HG03097 (cell line): ENCODE measurements around the gene ZBTB46.

Experiments
- ATAC-seq: cut with Tn5 transposase; IDR thresholded peaks from one replicate; pipeline ENCODE4 v1.9.1; 2021; ENCODE audit not compliant: unreplicated experiment, low FRiP score

ZBTB46 gene

GRCh38 chr20:63842258-63842657 is 11.2 kb upstream of the ZBTB46 start:
- no peak for ATAC-seq

DNA sequence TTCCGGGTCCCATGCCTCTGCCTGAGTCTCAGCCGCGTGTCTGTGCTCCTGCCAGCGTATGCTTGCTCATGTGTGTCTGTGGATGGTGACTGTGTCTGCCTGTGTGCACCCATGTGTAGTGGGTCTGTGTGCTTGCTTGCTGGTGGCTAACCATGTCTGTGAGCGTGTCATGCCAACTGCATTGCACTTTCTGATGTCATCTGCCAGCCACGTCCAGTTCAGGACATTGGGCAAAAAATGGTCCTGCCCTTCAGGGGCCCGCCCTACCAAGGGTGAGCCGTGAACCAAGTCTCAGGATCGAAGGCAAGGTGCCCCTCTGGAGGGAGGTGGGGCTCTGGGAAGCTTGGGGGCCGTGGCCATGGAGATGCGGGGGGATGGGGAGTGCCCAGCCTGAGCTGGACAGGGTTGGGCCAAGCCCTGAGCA is 9.4 kb upstream of the ZBTB46 start:
- no peak for ATAC-seq

DNA sequence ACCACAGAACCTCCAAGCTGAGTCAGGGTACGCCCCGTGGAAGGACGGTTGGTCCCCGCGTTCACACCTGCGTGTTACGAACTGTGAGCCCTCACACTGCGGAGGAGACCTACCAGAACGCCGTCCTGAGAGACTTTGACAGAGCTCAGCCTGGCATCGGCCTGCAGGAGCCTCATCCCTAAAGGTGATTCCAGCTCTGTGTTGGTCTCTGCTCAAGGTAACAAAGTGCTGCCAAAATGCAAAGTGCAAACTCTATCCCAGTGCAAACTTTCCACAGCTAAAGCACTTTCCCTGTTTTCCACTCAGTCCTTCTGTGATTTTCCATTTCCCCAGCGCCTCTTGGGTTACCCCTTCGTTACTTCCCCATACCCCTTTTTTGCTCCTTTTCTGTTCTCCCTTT is 8.6 kb upstream of the ZBTB46 start:
- ATAC-seq, result no peak

DNA sequence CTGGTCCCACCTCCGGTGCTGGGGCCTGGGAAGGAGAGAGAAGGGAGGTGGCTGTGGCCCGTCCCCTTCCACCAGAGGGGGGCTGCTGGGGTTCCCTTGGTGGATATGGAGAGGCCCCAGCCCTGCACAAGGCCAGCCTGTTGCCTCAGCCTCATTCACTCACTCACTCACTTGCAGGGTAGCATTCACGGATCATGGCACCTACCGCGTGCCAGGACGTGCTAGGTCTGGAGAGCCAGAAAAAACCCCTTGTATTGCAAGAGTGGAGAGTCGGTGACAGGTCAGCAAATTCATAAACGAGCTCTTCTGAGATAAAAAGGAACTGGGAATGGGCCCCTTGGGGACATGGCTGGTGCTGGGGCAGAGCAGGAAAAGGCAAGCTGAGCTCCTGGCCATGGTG is 6.4 kb upstream of the ZBTB46 start:
- no peak for ATAC-seq

- no peak for ATAC-seq
Observed at GRCh38 chr20:63836458-63837344, 5.6 kb upstream of the ZBTB46 start.

DNA sequence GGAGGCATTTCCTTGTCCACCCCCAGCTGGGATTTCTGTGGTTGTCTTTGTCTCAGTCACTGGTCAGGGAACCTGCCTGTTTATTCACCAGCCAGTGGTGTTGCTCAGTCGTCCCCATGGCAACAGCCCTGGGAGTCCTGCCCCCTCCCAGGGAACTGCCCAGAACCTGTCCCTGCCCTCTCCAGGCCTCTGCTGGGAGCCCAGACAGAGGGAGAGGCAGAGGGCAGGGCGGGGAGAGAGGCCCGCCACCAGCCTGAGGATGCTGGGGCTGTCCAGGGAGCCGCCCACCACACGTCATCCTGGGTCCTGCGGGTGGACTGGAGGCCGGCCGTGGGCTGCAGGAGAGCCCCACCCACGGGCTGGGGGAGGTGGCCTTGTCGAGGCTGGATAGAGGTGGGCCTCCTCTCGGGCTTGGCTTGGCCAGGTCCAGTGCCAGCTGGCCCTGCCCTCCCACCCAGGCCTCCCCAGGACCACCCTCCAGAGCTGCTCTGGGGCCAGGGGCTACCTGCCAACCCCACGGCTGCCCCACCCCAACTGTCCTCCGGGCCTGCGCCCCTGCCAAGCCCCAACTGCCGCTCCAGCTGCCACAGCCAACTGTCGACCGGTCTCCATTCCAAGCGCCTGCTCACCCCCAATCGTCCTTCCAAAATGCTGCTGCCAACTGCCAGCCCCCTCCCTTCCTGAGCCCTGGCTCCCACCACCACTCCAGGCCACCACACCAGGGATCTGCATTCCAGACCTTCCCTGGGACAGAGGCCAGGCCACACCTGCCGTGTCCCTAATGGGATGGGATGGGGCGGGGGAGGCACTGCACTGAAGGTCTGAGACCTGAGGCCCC is 4.2 kb upstream of the ZBTB46 start:
- no peak for ATAC-seq

DNA sequence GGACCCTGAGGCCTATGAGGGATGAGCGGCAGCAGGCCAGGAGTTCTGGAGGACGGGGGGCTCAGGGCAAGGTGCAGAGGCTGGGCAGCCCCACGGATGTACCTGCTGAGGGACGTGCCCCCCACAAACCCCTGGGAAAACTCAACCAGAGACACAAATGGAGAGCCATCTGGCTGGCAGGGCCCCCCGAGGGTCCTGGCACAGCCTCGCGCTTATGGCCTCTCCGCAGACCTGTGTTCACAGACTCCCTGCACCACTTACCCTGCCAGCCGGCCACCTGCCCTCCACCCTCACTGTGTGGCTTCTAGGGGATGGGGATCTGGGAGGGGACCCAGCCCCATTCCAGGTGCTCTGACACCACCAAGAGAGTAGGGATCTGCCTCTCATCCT is 3.4 kb upstream of the ZBTB46 start:
- no peak for ATAC-seq

DNA sequence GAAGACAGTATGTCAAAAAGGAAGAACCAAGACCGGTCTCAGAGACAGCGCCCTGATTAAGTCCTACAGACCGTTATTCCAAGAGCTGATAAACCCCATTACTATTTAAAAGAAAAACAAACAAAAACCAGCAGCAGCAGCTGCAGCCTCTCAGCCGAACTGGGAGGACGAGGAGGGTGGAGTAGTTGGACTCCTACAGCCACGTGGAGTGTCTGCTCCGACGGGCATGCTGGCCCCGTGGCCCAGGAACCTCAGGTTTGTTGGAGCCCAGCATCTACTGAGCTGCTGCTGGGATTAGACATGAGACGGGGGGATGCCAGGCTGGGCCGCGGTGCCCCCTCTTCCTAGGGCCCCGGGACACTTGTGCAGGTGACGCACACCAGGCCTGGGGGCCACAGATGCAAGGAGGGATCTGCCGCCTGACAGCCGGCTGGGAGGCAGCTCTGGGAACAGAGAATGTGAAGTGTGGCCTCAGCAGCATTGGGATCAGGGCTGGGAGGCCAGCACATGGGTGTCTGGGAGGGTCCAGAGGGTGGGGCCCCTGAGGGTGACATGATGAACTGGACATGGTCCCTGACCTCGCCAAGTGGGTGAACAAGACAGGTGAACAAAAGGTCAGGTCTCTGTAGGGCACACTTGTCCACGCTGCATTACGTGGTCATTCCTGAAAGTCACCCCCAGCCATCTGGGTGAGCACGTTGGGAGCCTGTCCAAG is 2.9 kb upstream of the ZBTB46 start:
- no peak for ATAC-seq

GRCh38 chr20:63831993-63832686 is 1.1 kb upstream of the ZBTB46 start:
- no peak for ATAC-seq

DNA sequence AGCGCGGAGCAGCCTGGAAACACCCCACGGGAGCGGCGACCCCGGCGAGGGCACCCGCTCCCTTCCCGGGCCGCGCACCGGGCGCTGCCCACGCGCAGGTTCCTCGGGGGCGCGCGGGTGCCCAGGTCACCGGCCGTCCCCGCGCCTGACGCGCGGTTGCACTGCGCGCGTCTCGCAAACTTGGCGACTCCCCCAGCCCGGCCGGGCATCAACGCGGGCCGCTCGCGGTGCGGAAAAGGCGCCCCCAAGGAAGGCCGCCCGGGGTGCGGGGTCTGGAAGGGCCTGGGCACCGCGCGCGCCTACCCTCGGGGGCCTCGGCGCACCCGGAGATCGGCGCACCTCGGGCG is 555 bp upstream of the ZBTB46 start:
- no peak for ATAC-seq

GRCh38 chr20:63829945-63830835 is 874 bp downstream of the ZBTB46 start:
- ATAC-seq, result no peak

DNA sequence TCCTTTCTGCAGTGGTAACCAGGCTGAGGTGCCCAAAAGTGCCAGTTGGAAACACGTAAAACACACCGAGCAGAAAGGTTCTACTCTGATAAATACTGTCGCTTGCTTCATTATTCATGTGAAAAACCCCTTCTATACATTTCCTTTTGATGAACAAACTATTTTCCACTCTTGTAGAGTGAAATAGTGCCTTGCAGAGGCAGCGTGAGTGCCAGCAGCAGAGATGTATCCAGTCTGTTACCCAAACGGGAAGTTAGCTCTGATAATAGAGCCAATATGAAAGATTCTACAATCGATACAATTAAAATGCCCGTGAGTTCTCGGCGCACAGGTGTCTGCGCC is 1.5 kb downstream of the ZBTB46 start:
- no peak for ATAC-seq

GRCh38 chr20:63828951-63829350 is 2.1 kb downstream of the ZBTB46 start:
- no peak for ATAC-seq

DNA sequence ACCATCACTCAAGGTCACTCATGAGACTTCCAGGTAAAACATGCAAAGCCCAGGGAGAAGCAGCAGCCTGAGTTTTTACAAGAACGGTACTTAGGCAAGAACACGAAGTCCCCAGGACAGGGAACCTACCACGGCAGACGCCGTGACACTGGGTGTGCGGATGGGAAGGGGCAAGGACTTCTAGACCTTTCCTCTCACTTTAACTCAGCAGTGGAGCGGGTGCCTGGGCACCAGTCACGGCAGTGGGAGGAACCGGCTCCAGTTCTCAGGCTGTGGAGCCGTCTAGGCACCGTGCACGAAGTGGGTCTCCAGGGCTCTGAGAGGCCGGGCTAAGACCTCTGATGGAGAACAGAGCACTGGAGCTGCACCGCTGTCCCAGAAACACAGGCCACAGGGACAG is 2.5 kb downstream of the ZBTB46 start:
- ATAC-seq, result no peak

DNA sequence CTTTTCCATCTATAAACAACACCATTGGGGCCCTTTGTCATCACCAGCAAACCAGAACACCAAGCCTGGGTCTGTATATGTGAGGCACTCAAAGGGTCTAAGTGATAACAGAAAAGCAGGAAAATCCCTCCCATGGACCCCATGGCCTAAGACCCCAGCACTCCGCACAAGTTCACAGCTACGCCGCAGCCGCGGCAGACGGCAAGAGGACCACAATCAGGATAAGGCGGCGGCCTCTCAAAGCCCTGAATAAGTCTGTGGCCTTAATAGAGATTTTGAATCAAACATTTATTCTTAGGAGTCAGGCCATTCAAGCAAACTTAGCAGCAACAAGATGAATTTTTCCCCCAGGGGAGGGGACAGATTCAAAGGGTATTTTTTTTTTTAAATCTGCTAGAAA is 2.9 kb downstream of the ZBTB46 start:
- ATAC-seq, result no peak

GRCh38 chr20:63826753-63827152 is 4.3 kb downstream of the ZBTB46 start:
- no peak for ATAC-seq

DNA sequence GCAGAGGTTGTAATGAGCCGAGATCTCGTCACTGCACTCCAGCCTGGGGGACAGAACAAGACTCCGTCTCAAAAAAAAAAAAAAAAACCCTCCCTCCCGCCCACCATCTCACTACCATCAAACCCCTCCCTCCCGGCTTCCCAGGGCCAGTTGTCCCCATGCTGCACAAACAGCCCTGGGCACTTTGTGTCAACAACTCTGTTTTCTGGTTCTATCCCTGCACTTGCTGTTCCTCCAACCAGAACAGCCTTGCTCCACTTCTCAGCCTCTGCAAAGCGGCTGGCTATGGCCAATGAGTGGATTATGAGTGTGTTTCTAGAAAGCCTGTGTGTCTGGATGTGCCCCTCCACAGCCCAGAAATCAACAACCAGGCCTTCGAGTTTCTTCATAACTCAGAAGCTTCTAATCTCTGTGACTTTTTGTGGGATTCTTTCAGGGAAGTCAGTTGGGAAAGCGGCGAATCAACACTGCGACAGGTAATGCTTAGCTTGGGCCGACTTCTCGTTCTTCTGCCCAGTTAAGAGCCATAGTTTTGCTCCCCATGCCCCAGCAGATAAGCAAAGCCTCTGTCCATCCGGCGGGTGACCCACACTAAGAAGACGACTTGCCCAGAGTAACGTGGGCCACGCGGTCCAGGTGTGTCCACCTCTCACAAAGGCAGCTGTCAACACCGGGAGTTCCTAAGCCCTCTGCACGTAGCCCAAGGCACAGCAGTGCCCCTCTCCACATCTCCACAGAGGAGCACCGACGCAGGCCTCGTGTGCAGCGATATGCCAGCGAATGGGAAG is 5.5 kb downstream of the ZBTB46 start:
- ATAC-seq, result no peak

DNA sequence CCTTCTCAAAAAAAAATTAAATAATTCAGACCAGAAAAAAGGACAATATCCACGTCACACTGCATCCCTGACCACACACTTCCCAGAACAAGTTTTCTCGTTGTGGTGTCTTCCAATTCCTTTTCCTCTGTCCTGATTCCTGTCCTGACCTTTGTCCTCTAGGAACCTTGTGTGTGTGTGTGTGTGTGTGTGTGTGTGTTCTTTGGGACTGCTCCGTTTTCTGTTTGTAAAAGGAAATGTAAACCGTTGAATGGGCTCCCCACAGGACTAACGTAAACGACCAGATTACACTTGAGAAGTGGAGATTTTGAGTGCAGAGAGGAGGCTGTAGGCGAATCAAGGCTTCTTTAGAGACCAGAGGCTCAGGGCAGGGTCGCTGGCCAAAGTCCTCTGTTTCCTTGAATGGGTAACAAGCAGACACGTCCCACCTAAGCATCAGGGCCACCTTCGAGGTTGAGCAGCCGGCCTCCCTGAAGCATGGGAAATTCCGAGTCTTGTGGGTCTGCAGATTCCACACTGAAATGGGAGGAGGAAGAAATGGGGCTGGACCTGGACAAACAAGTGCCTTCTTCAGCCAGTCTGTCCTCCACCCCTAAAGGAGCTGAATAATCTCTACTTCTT is 7.3 kb downstream of the ZBTB46 start:
- ATAC-seq, result no peak

GRCh38 chr20:63822276-63822696 is 8.8 kb downstream of the ZBTB46 start:
- no peak for ATAC-seq
